Measurements from ENCODE around the gene CCDC171.
"Not testable (repeated sequence)": the region's sequence is repeated elsewhere in the genome, so short reads cannot be mapped to it uniquely, and the experiment has no call there.

CCDC171 gene

DNA sequence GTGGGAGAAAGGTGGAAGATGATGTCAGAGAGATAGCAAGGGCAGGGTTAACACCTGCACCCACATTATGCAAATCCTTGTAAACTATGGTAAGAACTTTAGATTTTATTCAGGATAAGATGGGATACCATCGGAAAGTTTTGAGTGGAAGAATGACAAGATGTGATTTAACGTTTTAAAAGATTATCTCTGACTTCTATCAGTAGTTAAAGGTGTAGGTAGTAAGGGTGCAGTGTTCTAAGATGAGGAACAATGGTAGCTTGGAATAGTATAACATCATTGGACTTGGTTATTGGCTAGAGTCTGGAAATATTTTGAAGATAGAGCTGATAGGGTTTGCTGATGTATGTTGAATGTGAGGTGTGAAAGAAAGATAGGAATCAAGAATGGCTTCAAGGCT lies 211.3 kb downstream of the CCDC171 start:
- no peak for DNase-seq

DNA sequence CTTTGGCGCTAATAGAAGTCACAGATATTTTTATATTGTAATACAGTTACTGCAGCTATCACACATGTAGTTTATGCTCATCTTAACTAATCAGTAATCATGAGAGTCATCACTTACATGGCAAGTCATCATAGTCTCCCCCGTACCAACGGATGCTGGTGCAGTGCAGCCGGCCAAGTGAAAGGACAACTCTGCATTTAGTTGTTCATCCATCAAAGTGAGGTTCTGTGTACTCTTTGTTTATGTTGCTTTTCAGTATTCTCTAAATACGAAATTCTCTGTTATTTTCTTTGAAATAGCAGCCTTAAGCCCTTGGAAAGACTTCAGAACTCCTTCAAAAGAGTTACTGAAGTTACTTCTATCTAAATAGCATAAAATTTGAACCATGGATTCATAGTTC lies 216.7 kb downstream of the CCDC171 start:
- no peak for DNase-seq

DNA sequence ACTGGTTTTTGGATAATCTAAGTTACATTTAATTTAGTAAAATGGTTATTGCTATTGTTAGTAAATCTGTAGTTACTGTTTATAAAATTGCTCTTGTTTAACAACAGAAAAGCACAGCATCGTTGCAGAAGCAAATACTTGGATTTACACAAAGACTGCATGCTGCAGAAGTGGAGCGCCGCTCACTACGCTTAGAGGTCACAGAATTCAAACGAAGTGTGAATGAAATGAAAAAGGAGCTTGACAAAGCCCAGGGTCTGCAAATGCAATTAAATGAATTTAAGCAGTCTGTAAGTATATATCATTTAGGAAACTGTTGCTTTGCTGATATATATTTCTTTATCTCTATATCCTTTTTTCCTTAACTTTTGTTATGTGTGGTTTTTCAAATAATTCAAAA lies 226.0 kb downstream of the CCDC171 start:
- no peak for DNase-seq

DNA sequence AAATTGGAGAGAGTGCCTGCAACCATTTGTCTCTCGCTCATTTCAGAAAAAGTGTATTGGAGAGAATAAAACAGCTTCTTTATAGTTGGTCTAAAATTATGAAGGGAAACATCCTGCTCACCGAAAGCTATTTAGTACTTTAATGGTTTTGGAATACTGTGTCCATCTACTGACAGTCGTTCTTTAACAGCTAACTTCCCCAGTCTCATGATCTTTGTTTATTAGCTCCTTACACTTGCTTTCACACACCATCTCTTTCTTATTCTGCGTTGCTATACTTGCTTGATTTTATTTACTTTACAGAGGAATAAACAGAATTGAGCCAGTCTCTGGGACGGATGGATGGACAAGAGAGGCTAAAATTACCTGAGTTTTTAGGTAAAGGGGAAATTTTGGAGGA lies 229.3 kb downstream of the CCDC171 start:
- DNase-seq, result peak in 1 of 3 experiments; percentile 18

DNA sequence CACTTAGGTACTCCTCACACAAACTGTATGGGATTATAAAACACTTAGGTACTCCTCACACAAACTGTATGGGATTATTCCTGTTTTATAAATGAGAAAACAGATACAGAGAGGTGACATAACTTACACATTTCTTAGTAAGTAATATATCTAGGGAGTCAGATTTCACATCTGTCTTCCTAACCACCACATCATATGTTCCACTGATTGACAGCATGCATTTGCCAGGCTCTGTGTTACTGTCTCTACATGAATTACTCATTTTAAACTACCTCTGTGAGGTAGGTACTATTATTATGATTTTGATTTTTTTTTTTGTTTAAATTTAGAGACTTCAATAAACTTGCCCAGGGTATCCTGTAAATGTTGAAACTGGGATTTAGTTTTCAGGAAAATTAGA lies 232.7 kb downstream of the CCDC171 start:
- no peak for DNase-seq

DNA sequence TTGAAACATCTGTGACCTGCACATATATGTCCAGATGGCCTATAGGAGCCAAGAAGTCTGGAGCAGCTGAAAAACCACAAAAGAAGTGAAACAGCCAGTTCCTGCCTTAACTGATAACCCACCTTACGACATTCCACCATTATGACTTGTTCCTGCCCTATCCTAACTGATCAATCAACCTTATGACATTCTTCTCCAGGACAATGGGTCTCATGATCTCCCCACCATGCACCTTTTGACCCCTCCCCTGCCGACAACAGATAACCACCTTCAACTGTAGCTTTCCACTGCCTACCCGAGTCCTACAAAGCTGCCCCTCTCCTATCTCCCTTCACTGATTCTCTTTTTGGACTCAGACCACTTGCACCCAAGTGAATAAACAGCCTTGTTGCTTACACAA lies 233.8 kb downstream of the CCDC171 start:
- DNase-seq, result no peak

DNA sequence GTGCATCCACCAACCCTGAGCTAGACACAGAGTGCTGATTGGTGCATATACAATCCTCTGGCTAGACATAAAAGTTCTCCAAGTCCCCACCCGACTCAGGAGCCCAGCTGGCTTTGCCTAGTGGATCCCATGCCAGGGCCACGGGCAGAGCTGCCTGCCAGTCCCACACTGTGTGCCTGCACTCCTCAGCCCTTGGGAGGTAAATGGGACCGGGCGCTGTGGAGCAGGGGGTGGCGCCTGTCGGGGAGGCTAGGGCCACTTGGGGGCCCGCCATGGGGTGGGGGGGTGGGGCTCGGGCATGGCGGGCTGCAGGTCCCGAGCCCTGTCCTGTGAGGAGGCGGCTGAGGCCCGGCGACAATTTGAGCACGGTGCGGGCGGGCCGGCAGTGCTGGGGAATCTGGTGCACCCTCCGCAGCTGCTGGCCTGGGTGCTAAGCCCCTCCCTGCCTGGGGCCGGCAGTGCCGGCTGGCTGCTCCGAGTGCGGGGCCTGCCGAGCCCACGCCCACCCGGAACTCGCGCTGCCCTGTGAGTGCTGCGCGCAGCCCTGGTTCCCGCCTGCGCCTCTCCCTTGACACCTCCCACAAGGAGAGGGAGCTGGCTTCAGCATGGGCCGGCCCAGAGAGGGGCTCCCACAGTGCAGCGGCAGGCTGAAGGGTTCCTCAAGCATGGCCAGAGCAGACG lies 257.5 kb downstream of the CCDC171 start:
- DNase-seq, result not testable (repeated sequence)

DNA sequence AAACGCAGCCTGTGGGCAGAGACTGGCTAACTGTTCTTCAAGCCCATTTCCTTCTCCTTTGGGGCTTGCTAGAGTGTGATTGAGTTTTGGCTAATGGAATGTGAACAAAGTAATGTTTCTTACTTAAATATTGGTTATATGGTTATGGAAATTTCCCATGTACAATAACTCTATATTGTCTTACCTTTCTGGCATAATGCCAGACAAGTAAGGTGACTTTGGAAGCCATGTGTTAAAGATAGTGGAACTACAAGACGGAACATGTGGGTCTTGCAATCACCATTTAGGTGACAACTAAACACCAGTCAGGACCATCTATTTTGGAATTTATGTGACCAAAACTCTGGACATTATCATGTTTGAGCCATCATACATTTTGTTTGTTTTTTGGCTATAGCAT lies 260.2 kb downstream of the CCDC171 start:
- peak in 1 of 3 experiments; percentile 1 for DNase-seq

DNA sequence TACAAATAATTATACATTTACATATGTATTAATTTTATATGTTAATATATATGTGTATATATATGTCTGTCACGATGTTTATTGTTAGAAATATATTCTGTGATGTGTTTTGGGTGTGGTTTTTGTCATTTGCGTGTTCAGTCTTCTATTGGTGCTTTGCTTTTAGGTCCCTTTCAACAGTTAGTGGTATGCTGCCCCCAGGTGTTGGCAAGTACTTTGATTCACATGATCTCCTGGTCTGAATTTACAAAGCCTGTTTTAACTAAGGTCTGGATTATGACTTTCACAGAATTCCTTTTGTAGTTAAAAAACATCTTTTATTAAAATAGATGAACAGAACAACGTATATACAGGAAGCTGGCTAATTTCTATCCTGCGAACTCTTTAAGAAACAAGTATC lies 271.5 kb downstream of the CCDC171 start:
- peak in 2 of 3 experiments; percentile 23 to 56 for DNase-seq

DNA sequence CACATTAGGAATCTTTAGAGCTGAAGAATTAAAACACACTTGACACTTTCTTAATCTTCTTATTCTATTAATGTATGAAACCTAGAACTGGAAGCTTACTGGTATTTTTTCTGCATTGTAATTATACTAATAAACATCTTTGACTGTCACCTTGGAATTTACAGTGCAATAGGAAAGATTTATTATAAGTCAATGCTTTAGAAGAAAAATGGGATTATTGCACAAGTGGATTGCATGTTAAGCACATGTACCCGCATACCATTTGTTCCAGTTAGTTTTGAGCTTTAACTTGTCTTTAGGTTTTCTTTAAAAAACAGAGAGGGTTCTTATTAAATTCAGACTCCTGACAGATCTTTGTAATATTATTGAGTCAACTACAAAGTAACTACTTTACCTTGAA lies 278.5 kb downstream of the CCDC171 start:
- no peak for DNase-seq

DNA sequence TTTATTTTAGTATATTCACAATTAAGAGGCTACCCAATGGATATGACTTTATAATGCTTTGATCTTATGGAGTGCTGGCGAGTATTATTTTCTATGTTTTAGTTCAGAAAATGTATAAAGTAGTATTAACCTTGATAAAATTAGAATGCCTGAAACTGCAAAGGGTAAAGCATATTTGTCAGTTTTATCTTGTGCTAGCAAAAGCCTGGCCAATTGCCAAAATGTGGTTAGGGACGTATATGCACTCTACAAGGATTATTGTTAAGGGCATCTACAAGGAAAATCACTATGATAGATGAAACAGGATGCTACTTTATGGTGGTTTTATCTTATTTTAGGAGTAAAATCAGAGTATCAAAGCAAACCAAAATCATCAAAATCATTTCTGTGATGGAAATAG lies 281.7 kb downstream of the CCDC171 start:
- DNase-seq, result peak in 1 of 3 experiments; percentile 46

DNA sequence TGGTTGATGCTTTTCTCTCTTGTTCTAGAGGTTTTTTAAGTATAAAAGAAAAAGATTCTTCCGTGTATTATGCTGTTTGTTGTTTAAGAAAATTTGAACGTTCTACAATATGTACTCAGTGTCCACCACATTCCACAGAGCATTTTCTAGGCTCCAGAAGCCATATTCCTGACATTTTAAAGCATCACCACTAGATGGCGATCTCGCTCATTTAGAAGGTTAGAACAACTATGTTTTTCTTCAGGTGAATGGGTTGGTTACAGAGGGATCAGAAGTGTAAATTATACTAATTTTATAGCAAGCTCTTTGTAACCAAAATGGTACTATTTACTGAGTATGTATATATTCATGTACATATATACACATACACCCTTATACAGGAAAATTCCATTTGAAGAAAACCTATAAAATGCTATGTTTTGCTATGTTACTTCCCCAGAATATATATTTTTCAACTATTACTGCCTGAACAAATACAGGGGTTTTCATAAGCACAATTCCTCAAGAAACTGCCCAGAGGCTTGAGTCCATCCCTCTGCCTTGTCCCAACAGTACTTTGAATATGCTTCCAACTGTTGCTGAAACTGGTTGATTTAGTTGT lies 284.3 kb downstream of the CCDC171 start:
- DNase-seq, result peak; percentile 1 to 69 (median 62)

DNA sequence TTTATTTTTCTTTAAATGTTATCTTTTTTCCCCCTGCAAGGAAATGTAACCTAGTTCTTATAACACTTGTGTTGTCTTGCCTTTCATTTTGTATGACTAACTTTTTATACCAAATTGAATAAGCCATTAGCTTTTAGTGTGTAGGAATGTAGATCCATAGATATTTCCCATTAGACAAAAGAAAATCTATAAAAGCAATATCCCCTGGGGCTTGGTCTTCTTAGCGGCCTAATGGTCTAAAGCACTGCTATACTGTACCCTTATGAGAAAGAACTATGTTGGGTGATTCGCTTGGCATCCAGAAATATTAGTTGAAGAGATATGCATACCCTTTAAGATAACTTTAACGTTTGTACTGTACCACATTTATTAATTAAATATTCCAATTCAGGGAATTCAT lies 289.2 kb downstream of the CCDC171 start:
- no peak for DNase-seq

DNA sequence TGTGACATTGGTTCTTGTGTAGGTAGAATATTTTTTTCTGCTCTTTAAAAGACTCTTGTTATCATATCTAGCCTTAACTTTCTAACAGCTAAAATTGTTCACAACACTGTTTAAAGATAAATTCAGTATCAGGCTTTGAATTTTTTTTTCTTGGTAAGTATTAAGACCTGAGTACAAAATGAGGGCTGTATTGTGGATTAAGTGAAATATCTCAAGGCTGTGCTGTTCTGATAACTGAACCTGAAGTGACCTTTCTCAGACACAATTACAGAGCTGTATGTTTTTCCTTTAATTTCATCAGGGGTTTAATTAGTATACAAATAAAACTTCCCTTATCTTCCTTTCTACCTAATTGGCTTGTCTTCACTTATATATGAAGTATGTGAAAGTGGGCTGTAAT lies 290.5 kb downstream of the CCDC171 start:
- no peak for DNase-seq

DNA sequence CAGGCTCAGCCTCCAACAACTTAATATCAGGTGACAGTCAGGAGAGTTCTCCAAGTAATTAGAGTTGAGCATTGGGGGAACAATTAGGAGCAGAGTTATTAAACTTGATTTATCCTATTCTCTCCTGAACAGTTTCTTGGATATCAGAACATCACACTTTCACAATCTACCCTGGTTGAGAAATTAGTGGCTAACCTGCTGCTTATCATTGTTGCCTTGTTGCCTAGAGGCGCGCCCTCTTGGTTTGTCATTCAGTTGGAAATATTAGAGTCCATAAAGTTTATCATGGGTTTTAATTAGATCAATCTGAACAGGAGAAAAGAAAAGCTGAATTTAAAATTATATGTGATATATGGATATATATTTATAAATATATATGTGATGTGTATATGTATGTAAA lies 291.1 kb downstream of the CCDC171 start:
- no peak for DNase-seq

DNA sequence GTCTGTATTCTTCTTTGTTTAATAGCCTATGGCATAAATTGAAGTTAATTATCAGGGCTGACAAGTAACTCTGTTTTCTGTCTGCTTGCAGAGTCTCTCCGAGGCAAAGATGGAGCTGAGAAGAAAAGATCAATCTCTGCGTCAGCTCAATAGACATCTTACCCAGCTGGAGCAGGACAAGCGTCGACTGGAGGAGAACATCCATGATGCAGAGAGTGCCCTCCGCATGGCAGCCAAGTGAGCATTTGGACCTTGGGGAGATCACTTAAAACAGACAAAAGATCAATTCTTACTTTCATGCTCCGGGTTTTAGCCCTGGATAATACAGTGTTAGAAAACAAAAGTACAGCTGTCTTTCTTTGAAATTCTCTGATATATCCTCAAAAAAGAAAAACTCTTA lies 293.8 kb downstream of the CCDC171 start:
- DNase-seq, result no peak

DNA sequence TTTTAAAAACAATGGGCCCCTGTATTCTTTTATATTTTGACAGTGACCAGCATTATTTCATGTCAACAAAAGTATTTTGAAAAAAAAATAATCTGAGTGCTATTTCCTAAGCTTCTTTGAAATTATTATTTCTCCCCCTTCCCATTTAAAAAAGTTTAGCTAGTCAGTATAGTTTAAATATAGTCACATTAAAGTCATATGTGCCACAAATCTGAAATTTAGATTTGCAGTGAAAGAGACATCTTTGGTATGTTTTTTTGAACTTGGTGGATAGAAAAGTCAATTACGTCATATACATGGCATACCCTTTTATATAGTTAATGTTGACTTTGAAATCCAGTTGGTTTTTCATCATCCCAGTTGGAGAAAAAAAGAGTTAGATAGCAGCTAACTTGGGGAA lies 297.0 kb downstream of the CCDC171 start:
- DNase-seq, result no peak

DNA sequence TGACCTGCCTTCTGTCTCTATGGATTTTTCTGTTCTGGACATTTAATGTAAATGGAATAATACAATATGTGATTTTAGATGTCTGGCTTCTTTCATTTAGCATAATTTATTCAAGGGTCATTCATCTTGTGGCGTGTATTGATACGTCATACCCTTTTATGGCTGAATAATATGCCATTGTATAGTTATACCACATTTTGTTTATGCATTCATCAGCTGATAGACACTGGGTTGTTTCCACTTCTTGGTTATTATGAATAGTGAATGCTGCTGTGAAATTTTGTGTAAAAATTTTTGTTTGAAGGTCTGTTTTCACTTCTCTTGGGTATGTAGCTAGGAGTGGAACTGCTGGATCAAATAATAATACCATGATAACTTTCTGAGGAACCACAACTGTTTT lies 298.9 kb downstream of the CCDC171 start:
- no peak for DNase-seq

DNA sequence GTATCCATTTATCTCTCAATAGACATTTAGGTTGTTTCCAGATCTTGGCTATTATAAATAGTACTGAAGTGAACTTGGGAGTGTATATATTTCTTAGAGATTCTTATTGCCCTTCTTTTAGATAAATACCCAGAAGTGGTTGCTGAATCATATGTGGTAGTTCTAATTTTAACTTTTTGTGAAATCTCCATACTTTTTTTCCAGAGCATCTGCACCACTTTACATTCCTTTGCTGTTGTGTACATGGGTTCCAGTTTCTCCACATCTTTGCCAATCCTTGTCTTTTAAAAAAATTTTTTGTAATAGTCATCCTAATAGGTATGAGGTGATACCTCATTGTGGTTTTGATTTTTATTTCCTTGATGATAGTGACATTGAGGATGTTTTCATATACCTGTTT lies 303.7 kb downstream of the CCDC171 start:
- no peak for DNase-seq

DNA sequence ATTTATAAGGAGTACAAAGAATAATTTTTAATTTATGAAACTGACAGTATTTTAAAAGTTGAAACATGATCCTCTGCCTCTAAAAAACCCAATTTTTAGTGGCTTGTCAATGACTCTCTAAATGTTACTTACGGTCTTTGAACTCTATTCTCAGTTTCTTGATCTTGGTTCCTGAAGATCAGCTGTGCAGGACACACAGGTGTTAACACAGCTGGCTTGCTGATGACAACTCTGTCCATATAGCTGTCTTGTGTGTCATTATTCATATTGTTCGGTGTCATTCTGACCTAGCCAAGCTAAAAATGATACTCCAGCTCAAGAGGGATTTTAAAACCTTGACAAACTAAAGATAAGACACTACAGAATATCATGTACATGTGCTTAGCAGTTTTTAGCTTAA lies 314.5 kb downstream of the CCDC171 start:
- DNase-seq, result peak in 1 of 3 experiments; percentile 5

DNA sequence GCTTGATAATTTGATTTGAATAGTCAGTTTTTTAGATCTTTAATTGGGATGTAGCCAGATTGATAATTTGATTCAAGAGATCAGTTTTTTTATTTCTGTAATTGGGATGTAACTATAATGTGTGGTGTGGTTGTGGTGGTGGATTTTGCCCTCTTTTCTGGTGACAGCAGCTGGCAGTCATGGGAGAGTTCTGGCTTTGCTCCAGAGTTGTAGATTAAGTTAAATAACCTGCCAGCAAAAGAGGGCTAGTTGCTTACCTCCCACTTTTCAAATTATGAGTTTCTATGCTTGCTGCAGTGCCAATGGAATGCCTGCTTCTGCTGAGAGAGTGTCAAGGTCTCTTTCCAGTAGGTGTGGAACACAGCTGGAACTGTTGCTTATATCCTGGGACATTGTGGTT lies 315.1 kb downstream of the CCDC171 start:
- peak in 1 of 3 experiments; percentile 13 for DNase-seq

DNA sequence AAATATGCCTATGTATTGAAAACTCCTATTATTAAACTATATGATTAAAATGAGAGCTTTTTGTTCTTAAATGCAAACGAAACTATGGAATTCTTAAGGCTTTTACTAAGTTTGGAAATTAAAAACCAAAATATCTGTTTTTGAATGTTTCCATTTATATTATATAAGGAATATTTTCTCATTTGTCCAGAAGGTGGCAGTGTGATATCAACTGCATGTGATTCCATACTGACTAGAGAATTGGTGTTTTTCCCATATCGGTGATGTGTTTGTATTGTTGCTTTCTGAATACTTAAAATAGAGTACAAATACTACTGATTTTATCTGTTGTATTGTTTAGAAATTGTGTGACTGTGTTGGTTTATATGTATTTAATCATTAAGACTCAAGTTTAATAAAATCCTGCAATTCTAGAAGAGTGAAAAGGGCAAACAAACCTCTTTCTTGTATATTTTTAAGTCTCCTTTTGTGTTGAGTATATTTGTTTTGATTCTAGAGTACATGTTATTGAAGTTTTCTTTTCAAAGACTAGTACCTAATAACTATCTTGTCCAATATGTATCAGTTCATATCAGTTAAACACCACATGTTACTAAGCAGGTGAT lies 320.8 kb downstream of the CCDC171 start:
- DNase-seq, result peak in 2 of 3 experiments; percentile 54 to 67

DNA sequence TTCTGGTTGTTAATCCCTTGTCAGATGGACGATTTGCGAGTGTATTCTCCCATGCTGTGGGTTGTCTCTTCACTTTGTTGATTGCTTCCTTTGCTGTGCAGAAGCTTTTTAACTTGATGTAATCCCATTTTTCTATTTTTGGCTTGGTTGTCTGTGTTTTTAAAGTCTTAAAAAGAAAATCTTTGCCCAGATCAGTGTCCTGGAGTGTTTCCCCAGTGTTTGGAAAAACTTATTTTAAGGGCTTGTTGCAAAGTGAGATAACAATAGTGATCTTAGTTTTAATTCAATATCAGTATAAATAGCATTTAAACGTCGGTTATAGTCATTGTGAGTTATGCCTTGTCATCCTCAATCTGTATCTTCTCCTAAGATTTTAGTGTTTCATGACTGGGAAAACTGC lies 329.5 kb downstream of the CCDC171 start:
- DNase-seq, result no peak

DNA sequence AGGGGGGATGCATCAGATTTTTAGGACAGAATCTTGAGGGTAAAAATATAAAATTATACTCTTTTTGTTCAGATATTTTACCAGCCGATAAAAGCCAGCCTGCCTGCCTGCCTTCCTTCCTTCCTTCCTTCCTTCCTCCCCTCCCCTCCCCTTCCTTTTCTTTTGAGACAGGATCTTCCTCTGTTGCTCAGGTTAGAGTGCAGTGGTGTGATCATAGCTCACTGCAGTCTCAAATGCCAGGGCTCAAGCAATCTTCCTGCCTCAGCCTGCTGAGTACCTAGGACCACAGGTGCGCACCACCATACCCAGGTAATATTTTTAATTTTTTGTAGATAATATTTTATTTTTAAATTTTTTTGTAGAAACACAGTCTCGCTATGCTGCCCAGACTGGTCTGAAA lies 330.0 kb downstream of the CCDC171 start:
- DNase-seq, result no peak

DNA sequence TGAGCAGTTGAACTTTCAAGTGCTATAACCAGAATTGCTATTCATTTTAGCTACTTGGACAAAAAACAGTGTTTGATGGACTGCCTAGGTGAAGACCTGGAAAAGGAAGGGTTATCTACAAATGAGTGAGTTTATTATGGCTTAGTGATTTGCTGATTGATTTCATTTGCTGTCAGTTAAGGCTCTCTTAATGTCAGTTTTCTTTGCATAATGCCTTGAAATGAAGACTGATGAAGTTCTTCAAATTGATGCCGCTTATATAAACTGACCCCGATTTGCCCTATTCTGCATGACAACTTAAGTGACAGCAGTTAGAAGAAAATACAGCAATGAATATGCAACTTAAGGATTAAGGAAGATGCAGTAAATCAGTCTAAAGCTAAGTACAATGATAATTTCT lies 332.6 kb downstream of the CCDC171 start:
- no peak for DNase-seq

Measured in NCI-H1417 (cell line).